Body of pancreas (tissue), 4 donors: ENCODE results near the gene WDR93. TPM values are rescaled to one million over a fixed set of nuclear protein-coding genes. Genes with fewer than 3 reads are reported as not detected.

Source experiments
- ATAC-seq: fragments of 150-250 bp; one replicate; pipeline ENCODE4 v1.9.1; 2016
- DNase-seq, 4 donors: peaks; one replicate each; pipeline ENCODE4 v3.0.0-alpha.2; 2019
- H3K27ac ChIP-seq, 4 donors: fragments of 200-600 bp; sonication (generic); 1 replicate in 3 of 4; 2 replicates in 1 of 4; pipeline versions ENCODE4 v1.5.1 to v1.6.1; 2016 to 2019; ENCODE audit warnings: mild to moderate bottlenecking in 1 of 4, mixed read lengths in 1 of 4, moderate library complexity in 1 of 4
- H3K27me3 ChIP-seq, 2 donors: fragments of 200-600 bp; sonication (generic); one replicate each; pipeline ENCODE4 v1.6.0; 2016; ENCODE audit warnings: mild to moderate bottlenecking in 1 of 2
- H3K36me3 ChIP-seq, 2 donors: fragments of 200-600 bp; sonication (generic); replicated peaks in 1 of 2; 2 replicates each; pipeline ENCODE4 v1.5.1; 2016; ENCODE audit warnings: low read depth in 2 of 2; ENCODE audit not compliant: insufficient read depth in 1 of 2
- H3K4me1 ChIP-seq: fragments of 200-600 bp; sonication (generic); one replicate; pipeline ENCODE4 v1.6.0; 2016
- H3K4me3 ChIP-seq, 2 donors: fragments of 200-600 bp; sonication (generic); 1 replicate in 1 of 2; 2 replicates in 1 of 2; pipeline ENCODE4 v1.5.1; 2016 to 2019
- H3K9me3 ChIP-seq, 3 donors: fragments of 200-600 bp; sonication (generic); 1 replicate in 2 of 3; 2 replicates in 1 of 3; pipeline ENCODE4 v1.5.1; 2016
- CTCF ChIP-seq, 7 experiments: fragments of 450-650 bp in 4 of 7; fragments of 200-600 bp in 3 of 7; sonication (generic) in 3 of 7; IDR thresholded peaks; one replicate each; pipeline ENCODE4 v1.5.1; 2016 to 2019; ENCODE audit warnings: antibody characterized with exemption in 7 of 7
- POLR2A ChIP-seq, 3 donors: fragments of 450-650 bp; IDR thresholded peaks; one replicate each; pipeline ENCODE4 v1.6.1; 2016; ENCODE audit warnings: antibody characterized with exemption in 3 of 3, mild to moderate bottlenecking in 2 of 3
- WGBS, 2 donors: methylation state at CpG; one replicate each; pipeline ENCODE4 v1.1.5; 2017; 5-methylcytosine and 5-hydroxymethylcytosine counted together
- intact Hi-C: fragments of 100-400 bp; cut with DNase I; formaldehyde crosslinking; loops from one replicate; pipeline ENCODE4 v1.15.1; 2023
- total RNA-seq, 2 donors: library from RNA; depleted of rRNA; stranded (reverse); fragments of >200 nt; gene quantifications; one replicate each; pipeline ENCODE4 v1.1.0, GENCODE V29; 2016

Gene WDR93
- total RNA-seq, 2 donors from 2014 or later: 0.66 TPM; not detected in 1

- TF ChIP-seq POLR2A (IDR thresholded peaks at IDR 0.05) (no peak), CTCF (IDR thresholded peaks at IDR 0.05) (no peak)
- 77 to 80% methylated on average over 7 to 8 of the region's 8 CpGs for WGBS, 2 donors
- Histone ChIP-seq H3K4me3 (no peak overlapping the region), H3K4me1 (no peaks in the 10 kb centered on the region), H3K9me3 (no peaks in the 10 kb centered on the region), H3K36me3 (no peaks in the 10 kb centered on the region), H3K27ac (no peak overlapping the region), H3K27me3 (no peaks in the 10 kb centered on the region)
- DNase-seq: no peak
- no peak for ATAC-seq
- intact Hi-C loops: no loop called here
Measured at GRCh38 chr15:89743594-89743993, 53.0 kb downstream of the WDR93 start.

GRCh38 chr15:89745131-89745530 lies 54.5 kb downstream of the WDR93 start:
- no peak for DNase-seq
- no peaks in the 10 kb centered on the region for H3K27me3 ChIP-seq
- no peaks in the 10 kb centered on the region for H3K36me3 ChIP-seq
- H3K27ac ChIP-seq: no peak overlapping the region
- peaks cover 8% of the 10 kb centered on the region for H3K4me1 ChIP-seq
- no peak for ATAC-seq
- 93% methylated on average over 12 to 13 of the region's 13 CpGs for WGBS, 2 donors
- H3K4me3 ChIP-seq: no peak overlapping the region
- H3K9me3 ChIP-seq: no peaks in the 10 kb centered on the region
- intact Hi-C loops: loop anchor here (5.0 kb wide), 2 partner anchors 98 to 142 kb away; no protein-coding TSS in a partner anchor
- TF ChIP-seq POLR2A (IDR thresholded peaks at IDR 0.05): no peak
- TF ChIP-seq CTCF (IDR thresholded peaks at IDR 0.05): no peak

GRCh38 chr15:89745768-89746167 lies 55.2 kb downstream of the WDR93 start:
- H3K4me1 ChIP-seq: peaks cover 12% of the 10 kb centered on the region
- H3K27ac ChIP-seq: no peak overlapping the region
- DNase-seq (no peak), ATAC-seq (no peak)
- no peaks in the 10 kb centered on the region for H3K9me3 ChIP-seq
- no peaks in the 10 kb centered on the region for H3K27me3 ChIP-seq
- no peak for TF ChIP-seq CTCF (IDR thresholded peaks at IDR 0.05)
- TF ChIP-seq POLR2A (IDR thresholded peaks at IDR 0.05): no peak
- WGBS, 2 donors: 11 to 95% methylated on average over 1 of the region's 1 CpG
- H3K36me3 ChIP-seq: no peaks in the 10 kb centered on the region
- intact Hi-C loops: loop anchor here (5.0 kb wide), 2 partner anchors 98 to 142 kb away; no protein-coding TSS in a partner anchor
- no peak overlapping the region for H3K4me3 ChIP-seq

GRCh38 chr15:89746386-89746780 lies 55.8 kb downstream of the WDR93 start:
- TF ChIP-seq POLR2A (IDR thresholded peaks at IDR 0.05) (no peak), CTCF (IDR thresholded peaks at IDR 0.05) (no peak)
- no peak for ATAC-seq
- no peak overlapping the region for H3K4me3 ChIP-seq
- no peak overlapping the region for H3K27ac ChIP-seq
- no peak for DNase-seq
- H3K36me3 ChIP-seq: no peaks in the 10 kb centered on the region
- H3K4me1 ChIP-seq: peaks cover 16% of the 10 kb centered on the region
- intact Hi-C loops: loop anchor here (5.0 kb wide), 2 partner anchors 99 to 141 kb away; no protein-coding TSS in a partner anchor
- H3K27me3 ChIP-seq: no peaks in the 10 kb centered on the region
- no peaks in the 10 kb centered on the region for H3K9me3 ChIP-seq
- 55 to 76% methylated on average over 9 of the region's 9 CpGs for WGBS, 2 donors
